GM21423 (cell line): ENCODE measurements around the gene KCTD3.

Source experiments
- ATAC-seq: cut with Tn5 transposase; IDR thresholded peaks from one replicate; pipeline ENCODE4 v1.9.1; 2021; ENCODE audit warnings: mild to moderate bottlenecking, moderate library complexity; ENCODE audit not compliant: unreplicated experiment

KCTD3 gene

DNA sequence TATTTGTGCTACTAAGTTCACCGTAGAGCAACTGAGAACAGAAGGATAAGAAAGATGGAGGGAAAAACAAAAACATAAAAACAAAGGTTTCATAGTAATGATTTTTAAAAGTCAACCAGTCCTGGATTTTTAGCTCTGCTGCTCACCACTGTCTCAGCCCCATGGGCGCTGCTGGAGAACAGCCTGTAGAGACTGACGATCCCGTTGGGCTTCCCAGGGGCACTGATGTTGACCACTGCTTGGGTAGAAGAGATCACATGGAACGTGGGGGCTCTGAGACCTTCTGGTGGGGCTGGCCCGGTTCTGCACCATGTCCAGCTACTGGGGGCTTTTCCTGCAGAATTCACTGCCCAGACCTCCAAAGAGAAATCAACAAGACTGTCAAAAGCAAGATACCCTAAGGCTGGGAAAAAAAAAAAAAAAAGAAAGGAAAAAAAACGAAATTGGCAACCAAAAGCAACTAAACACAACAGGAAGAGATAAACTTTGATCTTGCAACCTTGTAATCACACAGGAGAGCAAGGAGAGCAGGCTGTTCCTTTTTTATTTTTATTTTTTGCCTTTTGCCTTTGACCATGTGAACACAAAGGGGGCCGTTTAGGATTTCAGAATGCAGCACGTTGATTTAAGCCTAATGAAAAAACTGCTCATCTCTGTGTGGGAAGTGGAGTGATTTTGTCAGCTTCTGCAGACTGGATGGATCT is 83.5 kb downstream of the KCTD3 start:
- ATAC-seq: no peak

GRCh38 chr1:215651867-215652266 is 84.8 kb downstream of the KCTD3 start:
- no peak for ATAC-seq

GRCh38 chr1:215652371-215652770 is 85.3 kb downstream of the KCTD3 start:
- no peak for ATAC-seq

DNA sequence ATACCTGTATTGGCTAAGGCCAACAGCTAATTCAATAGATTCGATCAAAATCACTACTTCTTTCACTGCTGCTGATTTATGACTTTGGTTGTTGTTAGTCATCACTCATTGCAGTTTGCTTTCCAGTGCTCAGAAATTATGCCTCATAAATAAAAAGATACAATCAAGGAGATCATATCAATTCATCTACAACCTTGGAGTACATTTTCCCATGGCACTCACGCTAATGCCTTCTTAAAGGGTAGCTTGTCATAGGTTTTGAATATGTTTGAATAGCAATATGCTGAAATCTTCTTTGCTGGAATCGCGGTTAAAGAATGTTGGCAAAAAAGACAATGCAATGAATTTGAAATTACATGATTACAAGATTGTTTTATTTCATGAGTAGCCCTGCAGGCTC is 89.9 kb downstream of the KCTD3 start:
- no peak for ATAC-seq

- ATAC-seq: no peak
Observed at GRCh38 chr1:215660259-215660658, 93.2 kb downstream of the KCTD3 start.

DNA sequence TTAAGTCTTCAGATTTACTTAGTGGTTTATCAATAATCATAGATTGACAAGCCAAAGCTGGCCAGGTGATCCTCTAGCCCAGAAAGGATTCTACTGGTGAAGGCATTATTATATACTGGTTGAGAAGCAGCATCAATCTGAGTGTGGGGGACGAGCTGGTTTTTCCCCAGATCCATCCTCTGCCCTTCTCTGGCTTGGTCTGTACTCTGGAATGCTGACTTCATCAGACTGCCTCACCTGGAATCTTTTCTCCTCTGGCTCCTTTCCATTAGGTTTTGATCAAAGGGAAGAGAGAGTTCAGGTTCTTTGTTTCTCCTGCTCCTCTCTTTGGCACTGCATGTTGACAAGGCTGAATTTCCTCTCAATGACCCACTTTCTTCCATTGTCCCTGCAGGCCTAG is 93.9 kb downstream of the KCTD3 start:
- ATAC-seq: no peak

DNA sequence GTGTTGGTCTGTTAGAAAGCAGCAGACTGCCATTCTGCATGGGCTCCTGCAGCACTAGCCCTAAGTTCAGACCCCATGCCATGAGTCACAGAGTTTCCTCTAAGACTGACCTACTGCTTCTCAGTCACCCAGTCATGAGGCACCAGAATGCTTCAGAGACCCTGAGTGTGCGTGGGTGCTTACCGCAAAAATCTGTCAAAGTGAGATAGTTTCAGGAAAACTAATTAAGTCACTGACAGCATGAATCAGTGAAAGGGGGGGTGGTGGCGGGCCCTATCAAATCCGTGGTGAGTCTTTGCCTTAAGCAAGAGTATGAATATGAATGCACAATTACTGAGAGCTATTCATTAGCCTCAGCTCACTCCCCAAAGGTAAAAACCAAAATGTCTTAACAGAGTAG is 98.1 kb downstream of the KCTD3 start:
- ATAC-seq: no peak

GRCh38 chr1:215667761-215668160 is 100.7 kb downstream of the KCTD3 start:
- ATAC-seq: no peak

DNA sequence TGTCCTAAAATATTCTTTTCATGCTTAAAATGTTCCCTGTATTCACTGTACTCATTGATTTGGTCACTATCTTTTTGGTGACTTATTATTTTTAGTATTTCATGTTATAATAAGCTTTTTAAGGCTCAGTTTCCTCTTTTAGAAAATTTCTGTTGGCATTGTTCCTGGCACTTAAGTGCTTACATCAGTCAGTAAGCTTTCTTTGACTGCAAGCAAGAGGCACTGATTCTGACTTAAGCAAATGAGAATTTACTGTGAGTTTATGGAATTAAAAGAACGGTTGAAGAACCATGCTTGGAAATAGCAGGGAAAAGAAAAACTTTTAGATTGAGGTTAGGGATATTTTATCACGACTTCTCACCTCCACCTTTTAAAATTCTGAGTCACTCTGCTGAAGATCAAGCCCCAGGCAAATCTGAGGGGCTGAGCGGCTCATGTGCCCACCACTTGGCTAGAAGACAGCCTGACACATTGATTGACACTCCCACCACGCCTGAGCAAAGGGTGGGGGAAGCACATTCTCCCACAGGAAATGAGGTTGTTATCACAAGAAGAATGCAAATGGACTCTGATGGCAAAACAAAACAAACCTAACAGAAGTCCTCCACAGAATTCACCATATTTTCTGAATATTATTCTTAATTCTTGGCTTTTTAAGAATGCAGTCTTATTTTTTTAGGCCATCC is 102.8 kb downstream of the KCTD3 start:
- no peak for ATAC-seq
